ENCODE data around the gene USP22.

The USP22 gene

GRCh38 chr17:21008160-21008915 lies 34.5 kb downstream of the USP22 start:
- no peak for TF ChIP-seq CTCF (IDR thresholded peaks at IDR 0.05; ENCODE audit: low read depth, low read length)
- Histone ChIP-seq H3K9me3 (no peaks in the 10 kb centered on the region), H3K4me3 (ENCODE audit: low read depth, low read length) (no peak overlapping the region), H3K27me3 (no peaks in the 10 kb centered on the region), H3K4me1 (no peaks in the 10 kb centered on the region), H3K36me3 (peaks cover 78% of the 10 kb centered on the region)
- no peak for DNase-seq

GRCh38 chr17:21007646-21008045 lies 35.2 kb downstream of the USP22 start:
- no peak for DNase-seq
- no peaks in the 10 kb centered on the region for H3K4me1 ChIP-seq
- no peak overlapping the region for H3K4me3 ChIP-seq (ENCODE audit: low read depth, low read length)
- H3K9me3 ChIP-seq = no peaks in the 10 kb centered on the region
- peaks cover 76% of the 10 kb centered on the region for H3K36me3 ChIP-seq
- H3K27me3 ChIP-seq = no peaks in the 10 kb centered on the region
- TF ChIP-seq CTCF (IDR thresholded peaks at IDR 0.05; ENCODE audit: low read depth, low read length) = no peak

- Histone ChIP-seq H3K9me3 (no peaks in the 10 kb centered on the region), H3K4me1 (no peaks in the 10 kb centered on the region), H3K36me3 (peaks cover 69% of the 10 kb centered on the region), H3K27me3 (no peaks in the 10 kb centered on the region), H3K4me3 (ENCODE audit: low read depth, low read length) (no peak overlapping the region)
- DNase-seq = no peak
- TF ChIP-seq CTCF (IDR thresholded peaks at IDR 0.05; ENCODE audit: low read depth, low read length) = no peak
Measured at GRCh38 chr17:21005803-21006202, 37.0 kb downstream of the USP22 start.

- Histone ChIP-seq H3K4me3 (ENCODE audit: low read depth, low read length) (no peak overlapping the region), H3K27me3 (no peaks in the 10 kb centered on the region), H3K9me3 (no peaks in the 10 kb centered on the region), H3K36me3 (peaks cover 67% of the 10 kb centered on the region), H3K4me1 (no peaks in the 10 kb centered on the region)
- no peak for DNase-seq
- no peak for TF ChIP-seq CTCF (IDR thresholded peaks at IDR 0.05; ENCODE audit: low read depth, low read length)
Measured at GRCh38 chr17:21005367-21005766, 37.4 kb downstream of the USP22 start.

GRCh38 chr17:21004016-21004930 lies 38.5 kb downstream of the USP22 start:
- Histone ChIP-seq H3K27me3 (no peaks in the 10 kb centered on the region), H3K36me3 (peaks cover 65% of the 10 kb centered on the region), H3K4me3 (ENCODE audit: low read depth, low read length) (no peak overlapping the region), H3K4me1 (no peaks in the 10 kb centered on the region), H3K9me3 (no peaks in the 10 kb centered on the region)
- DNase-seq = no peak
- no peak for TF ChIP-seq CTCF (IDR thresholded peaks at IDR 0.05; ENCODE audit: low read depth, low read length)

Measured in BE2C (cell line).